A375 (cell line): ENCODE results near the gene UPF3A. TPM values are rescaled to one million over a fixed set of nuclear protein-coding genes. Genes with fewer than 3 reads are reported as not detected.

Experiments
- small RNA-seq: library from RNA; depleted of rRNA; stranded (forward); fragments of <200 nt; gene quantifications from one replicate; pipeline ENCODE3, GENCODE V24; 2014
- total RNA-seq: library from RNA; depleted of rRNA; stranded (reverse); fragments of >200 nt; shearing (Covaris generic); gene quantifications from 2 replicates; pipeline ENCODE4 v1.2.3, GENCODE V29; 2014; rRNA removed

Gene UPF3A
- 32.7 and 37.8 TPM in 2 replicates for total RNA-seq

GRCh38 chr13:114281351-114282040, at the start of gene UPF3A:
TSS of gene UPF3A (plus strand) at chr13:114281601. CDS start at chr13:114281640, 39 bp downstream.

GRCh38 chr13:114234645-114235421, 46.6 kb upstream of the UPF3A start, which contains the start of gene CDC16:
TSS of gene CDC16 (plus strand) at chr13:114234897. CDS start at chr13:114235085, 188 bp downstream.

GRCh38 chr13:114314074-114314912, 32.9 kb downstream of the UPF3A start, which contains the start of gene CHAMP1:
TSS of gene CHAMP1 (plus strand) at chr13:114314503. CDS start at chr13:114323843, 9,340 bp downstream.

Small RNAs within 50 kb of the gene (small RNA-seq; reads per million reads assigned to genes)
- gene MIR4502: not detected
- not detected for gene MIR548AR

Other genes starting within 250 kb of the UPF3A start
- 34.2 and 34.7 TPM in 2 replicates for gene RASA3, start 149.0 kb upstream of the UPF3A start, total RNA-seq
- gene CFAP97D2, start 102.3 kb upstream of the UPF3A start, total RNA-seq: not detected in 2 replicates
- gene CDC16, start 46.7 kb upstream of the UPF3A start, total RNA-seq: 23.1 and 28.8 TPM in 2 replicates
- 17.4 and 19.6 TPM in 2 replicates for gene CHAMP1, start 32.9 kb downstream of the UPF3A start, total RNA-seq